ENCODE data around the gene DPYSL3. TPM values are rescaled to one million over a fixed set of nuclear protein-coding genes. Genes with fewer than 3 reads are reported as not detected.

The DPYSL3 gene
- total and polyA plus RNA-seq, 2 donors (not counting 3 experiments of a cell fraction or from before 2014, with no cell fraction given): 80.3 to 146 TPM

GRCh38 chr5:147413266-147413665, 96.6 kb downstream of the DPYSL3 start:
- CTCF ChIA-PET: interaction anchor here (1.8 kb wide), 1 partner anchor 225 kb away, joined by 3 read pairs; no protein-coding TSS in a partner anchor
- Histone ChIP-seq H3K36me3 (ENCODE audit: control insufficient read depth in 2 of 2, extremely low read depth in 1 of 2, insufficient read depth in 2 of 2, low read length in 2 of 2) (peaks cover 8 to 15% of the 10 kb centered on the region in 2 experiments), H3K27ac (ENCODE audit: insufficient read depth, low read depth, low read length) (no peak overlapping the region), H4K20me1 (replicated peaks; ENCODE audit: control insufficient read depth, extremely low read depth, insufficient read depth, low read length) (no peaks in the 10 kb centered on the region), H3K9ac (replicated peaks; ENCODE audit: extremely low read depth, insufficient read depth, low read length) (no peak overlapping the region), H3K79me2 (ENCODE audit: control insufficient read depth, insufficient read depth, low read length) (no peaks in the 10 kb centered on the region), H3K9me3 (replicated peaks; ENCODE audit: control insufficient read depth, insufficient read depth, low read length) (no peaks in the 10 kb centered on the region), H2AFZ (ENCODE audit: low read depth, low read length) (no peak overlapping the region), H3K4me2 (ENCODE audit: insufficient read depth, low read length) (no peak overlapping the region), H3K4me3 (replicated peaks in 1 of 3; ENCODE audit: insufficient read depth in 1 of 3, low read depth in 1 of 3, low read length in 3 of 3) (no peak overlapping the region), H3K9me1 (replicated peaks; ENCODE audit: control insufficient read depth, extremely low read depth, insufficient read depth, low read length) (no peaks in the 10 kb centered on the region), H3K4me1 (ENCODE audit: control insufficient read depth, extremely low read depth, insufficient read depth, low read length) (no peaks in the 10 kb centered on the region), H3K27me3 (ENCODE audit: control insufficient read depth in 2 of 2, insufficient read depth in 2 of 2, low read length in 2 of 2) (no peaks in the 10 kb centered on the region)
- dilution Hi-C loops (cut with MboI; ENCODE audit: extremely low pct_ligation_motif_present, low sequenced_read_pairs) (no loop called here), intact Hi-C loops (cut with micrococcal nuclease) (no loop called here)
- TF ChIP-seq, protein P1, sequence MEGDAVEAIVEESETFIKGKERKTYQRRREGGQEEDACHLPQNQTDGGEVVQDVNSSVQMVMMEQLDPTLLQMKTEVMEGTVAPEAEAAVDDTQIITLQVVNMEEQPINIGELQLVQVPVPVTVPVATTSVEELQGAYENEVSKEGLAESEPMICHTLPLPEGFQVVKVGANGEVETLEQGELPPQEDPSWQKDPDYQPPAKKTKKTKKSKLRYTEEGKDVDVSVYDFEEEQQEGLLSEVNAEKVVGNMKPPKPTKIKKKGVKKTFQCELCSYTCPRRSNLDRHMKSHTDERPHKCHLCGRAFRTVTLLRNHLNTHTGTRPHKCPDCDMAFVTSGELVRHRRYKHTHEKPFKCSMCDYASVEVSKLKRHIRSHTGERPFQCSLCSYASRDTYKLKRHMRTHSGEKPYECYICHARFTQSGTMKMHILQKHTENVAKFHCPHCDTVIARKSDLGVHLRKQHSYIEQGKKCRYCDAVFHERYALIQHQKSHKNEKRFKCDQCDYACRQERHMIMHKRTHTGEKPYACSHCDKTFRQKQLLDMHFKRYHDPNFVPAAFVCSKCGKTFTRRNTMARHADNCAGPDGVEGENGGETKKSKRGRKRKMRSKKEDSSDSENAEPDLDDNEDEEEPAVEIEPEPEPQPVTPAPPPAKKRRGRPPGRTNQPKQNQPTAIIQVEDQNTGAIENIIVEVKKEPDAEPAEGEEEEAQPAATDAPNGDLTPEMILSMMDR (IDR thresholded peaks at IDR 0.05; ENCODE audit: extremely low read depth in 1 of 2, insufficient read depth in 1 of 2, low read depth in 1 of 2, low read length in 2 of 2): no peak
- TF ChIP-seq GATA2 (IDR thresholded peaks at IDR 0.05; ENCODE audit: insufficient read depth, insufficient read length, low read depth, low read length): no peak
- no peak for TF ChIP-seq POLR2AphosphoS5 (IDR thresholded peaks at IDR 0.05; ENCODE audit: insufficient read depth, low read depth, low read length)
- no peak for TF ChIP-seq FOS (IDR thresholded peaks at IDR 0.05; ENCODE audit: borderline replicate concordance, insufficient read depth, low read length)
- TF ChIP-seq MYC (IDR thresholded peaks at IDR 0.05; ENCODE audit: low read depth, low read length): no peak
- no peak for TF ChIP-seq JUN (IDR thresholded peaks at IDR 0.05; ENCODE audit: borderline replicate concordance, insufficient read depth, insufficient read length, low read depth)
- TF ChIP-seq POLR2A (IDR thresholded peaks at IDR 0.05; ENCODE audit: low read depth, low read length): no peak
- TF ChIP-seq, protein P2, sequence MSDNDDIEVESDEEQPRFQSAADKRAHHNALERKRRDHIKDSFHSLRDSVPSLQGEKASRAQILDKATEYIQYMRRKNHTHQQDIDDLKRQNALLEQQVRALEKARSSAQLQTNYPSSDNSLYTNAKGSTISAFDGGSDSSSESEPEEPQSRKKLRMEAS (IDR thresholded peaks at IDR 0.05; ENCODE audit: insufficient read depth, insufficient read length): no peak
- no TSS peak for BruUV-seq (replicated peaks)
- DNase-seq (ENCODE audit: low read depth, low spot score): no peak
- no peak for FAIRE-seq
- POLR2A ChIA-PET: no interaction called here
